Measurements from ENCODE around the gene FADS2. TPM values are rescaled to one million over a fixed set of nuclear protein-coding genes. Genes with fewer than 3 reads are reported as not detected.

FADS2 gene
- total RNA-seq, 1 experiment from 2014 or later = 514 TPM

- POLR2A ChIA-PET (ENCODE audit: unreplicated experiment) = interaction anchor here (0.7 kb wide), 1 partner anchor 910 kb away, joined by 3 read pairs; no protein-coding TSS in a partner anchor
- no TSS peak for BruUV-seq (replicated peaks)
Observed at GRCh38 chr11:61854206-61854895, 26.3 kb downstream of the FADS2 start.

GRCh38 chr11:61854966-61855714, 27.0 kb downstream of the FADS2 start:
- no peaks in the 10 kb centered on the region for H3K79me2 ChIP-seq (ENCODE audit: low read depth)
- no peak overlapping the region for H3K4me3 ChIP-seq
- H2AFZ ChIP-seq = no peak overlapping the region
- H3K27ac ChIP-seq = no peak overlapping the region
- no peaks in the 10 kb centered on the region for H3K9me2 ChIP-seq (ENCODE audit: insufficient read depth)
- H3K4me1 ChIP-seq (replicated peaks; ENCODE audit: insufficient read depth) = no peaks in the 10 kb centered on the region
- TF ChIP-seq EZH2 (IDR thresholded peaks at IDR 0.05; ENCODE audit: low read depth) = no peak
- no peak for DNase-seq
- H3K27me3 ChIP-seq (ENCODE audit: insufficient read depth, low read depth) = no peaks in the 10 kb centered on the region
- CTCF ChIA-PET = no interaction called here
- no peaks in the 10 kb centered on the region for H4K20me1 ChIP-seq (ENCODE audit: insufficient read depth)
- BruUV-seq (replicated peaks) = no TSS peak
- POLR2A ChIA-PET (ENCODE audit: unreplicated experiment) = no interaction called here
- no peaks in the 10 kb centered on the region for H3K9me3 ChIP-seq (ENCODE audit: insufficient read depth, low read depth)
- H3F3A ChIP-seq (ENCODE audit: insufficient read depth, low read depth) = no peaks in the 10 kb centered on the region
- no peak overlapping the region for H3K4me2 ChIP-seq
- H3K36me3 ChIP-seq (ENCODE audit: low read depth) = no peaks in the 10 kb centered on the region
- intact Hi-C loops (cut with micrococcal nuclease; ENCODE audit: unreplicated experiment) = no loop called here

More at GRCh38 chr11:61854206-61854895, 26.3 kb downstream of the FADS2 start:
- Histone ChIP-seq H4K20me1 (ENCODE audit: insufficient read depth) (no peaks in the 10 kb centered on the region), H3K36me3 (ENCODE audit: low read depth) (no peaks in the 10 kb centered on the region), H3K27ac (no peak overlapping the region), H3K4me2 (no peak overlapping the region), H3K4me3 (no peak overlapping the region), H3F3A (ENCODE audit: insufficient read depth, low read depth) (no peaks in the 10 kb centered on the region), H3K4me1 (replicated peaks; ENCODE audit: insufficient read depth) (no peaks in the 10 kb centered on the region), H3K9me3 (ENCODE audit: insufficient read depth, low read depth) (no peaks in the 10 kb centered on the region), H2AFZ (no peak overlapping the region), H3K27me3 (ENCODE audit: insufficient read depth, low read depth) (no peaks in the 10 kb centered on the region), H3K9me2 (ENCODE audit: insufficient read depth) (no peaks in the 10 kb centered on the region), H3K79me2 (ENCODE audit: low read depth) (no peaks in the 10 kb centered on the region)
- CTCF ChIA-PET = no interaction called here
- intact Hi-C loops (cut with micrococcal nuclease; ENCODE audit: unreplicated experiment) = no loop called here
- DNase-seq = no peak
- TF ChIP-seq, protein P1, sequence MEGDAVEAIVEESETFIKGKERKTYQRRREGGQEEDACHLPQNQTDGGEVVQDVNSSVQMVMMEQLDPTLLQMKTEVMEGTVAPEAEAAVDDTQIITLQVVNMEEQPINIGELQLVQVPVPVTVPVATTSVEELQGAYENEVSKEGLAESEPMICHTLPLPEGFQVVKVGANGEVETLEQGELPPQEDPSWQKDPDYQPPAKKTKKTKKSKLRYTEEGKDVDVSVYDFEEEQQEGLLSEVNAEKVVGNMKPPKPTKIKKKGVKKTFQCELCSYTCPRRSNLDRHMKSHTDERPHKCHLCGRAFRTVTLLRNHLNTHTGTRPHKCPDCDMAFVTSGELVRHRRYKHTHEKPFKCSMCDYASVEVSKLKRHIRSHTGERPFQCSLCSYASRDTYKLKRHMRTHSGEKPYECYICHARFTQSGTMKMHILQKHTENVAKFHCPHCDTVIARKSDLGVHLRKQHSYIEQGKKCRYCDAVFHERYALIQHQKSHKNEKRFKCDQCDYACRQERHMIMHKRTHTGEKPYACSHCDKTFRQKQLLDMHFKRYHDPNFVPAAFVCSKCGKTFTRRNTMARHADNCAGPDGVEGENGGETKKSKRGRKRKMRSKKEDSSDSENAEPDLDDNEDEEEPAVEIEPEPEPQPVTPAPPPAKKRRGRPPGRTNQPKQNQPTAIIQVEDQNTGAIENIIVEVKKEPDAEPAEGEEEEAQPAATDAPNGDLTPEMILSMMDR (conservative IDR thresholded peaks at IDR 0.05) = no peak
- no peak for TF ChIP-seq EZH2 (IDR thresholded peaks at IDR 0.05; ENCODE audit: low read depth)

DNA sequence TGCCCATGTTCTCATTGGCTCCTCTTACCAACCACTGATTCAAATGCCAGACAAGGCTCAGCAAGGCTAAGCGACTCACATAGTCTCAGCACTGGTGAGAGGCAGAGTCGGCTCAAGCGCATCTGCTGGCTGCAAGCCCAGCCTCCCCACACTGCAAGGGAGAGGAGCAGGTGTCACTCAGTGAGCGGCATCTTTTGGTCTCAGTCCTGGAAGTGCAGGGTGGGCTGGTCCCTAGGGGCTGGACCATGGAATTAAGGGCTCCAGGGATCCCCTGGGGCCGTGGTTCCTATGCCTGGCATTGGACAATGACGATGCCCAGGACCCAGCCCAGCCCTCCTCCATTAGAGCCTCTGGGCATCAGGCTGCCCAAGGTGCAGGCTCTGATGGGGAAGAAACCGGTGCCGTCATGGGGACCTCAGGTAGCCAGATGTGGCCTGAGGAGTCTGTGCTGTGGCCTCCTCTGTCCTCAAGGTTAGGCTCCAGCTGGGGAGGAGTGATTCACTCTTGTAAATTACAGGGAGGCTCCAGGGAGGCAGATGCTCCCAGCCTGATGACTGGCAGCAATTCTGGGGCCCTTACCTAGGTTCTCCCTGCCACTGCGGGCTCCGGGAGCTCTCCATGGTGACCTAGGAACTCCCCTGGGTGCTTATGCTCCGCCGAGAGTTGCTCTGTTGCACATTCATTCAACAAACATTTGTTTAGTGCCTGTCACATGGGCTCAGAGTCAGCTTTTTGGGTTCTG, 28.0 kb downstream of the FADS2 start:
- H3K79me2 ChIP-seq (ENCODE audit: low read depth) = no peaks in the 10 kb centered on the region
- no peaks in the 10 kb centered on the region for H3F3A ChIP-seq (ENCODE audit: insufficient read depth, low read depth)
- no peaks in the 10 kb centered on the region for H3K9me2 ChIP-seq (ENCODE audit: insufficient read depth)
- no peaks in the 10 kb centered on the region for H3K27me3 ChIP-seq (ENCODE audit: insufficient read depth, low read depth)
- H3K4me3 ChIP-seq = no peak overlapping the region
- DNase-seq = no peak
- no peak overlapping the region for H3K27ac ChIP-seq
- no peak overlapping the region for H3K4me2 ChIP-seq
- CTCF ChIA-PET = no interaction called here
- intact Hi-C loops (cut with micrococcal nuclease; ENCODE audit: unreplicated experiment) = no loop called here
- POLR2A ChIA-PET (ENCODE audit: unreplicated experiment) = no interaction called here
- H3K4me1 ChIP-seq (replicated peaks; ENCODE audit: insufficient read depth) = no peaks in the 10 kb centered on the region
- H3K36me3 ChIP-seq (ENCODE audit: low read depth) = no peaks in the 10 kb centered on the region; the same call in 1 of the 2 replicates
- no peaks in the 10 kb centered on the region for H4K20me1 ChIP-seq (ENCODE audit: insufficient read depth)
- TF ChIP-seq, protein P1 (conservative IDR thresholded peaks at IDR 0.05) = no peak
- no peak for TF ChIP-seq EZH2 (IDR thresholded peaks at IDR 0.05; ENCODE audit: low read depth)
- H2AFZ ChIP-seq = no peak overlapping the region
- BruUV-seq (replicated peaks) = no TSS peak
- H3K9me3 ChIP-seq (ENCODE audit: insufficient read depth, low read depth) = no peaks in the 10 kb centered on the region
